KOPT-K1 (cell line): ENCODE results near the gene KCNG4.

Experiments used
- H3K27ac ChIP-seq: fragments of 200-600 bp; sonication (generic); 2 replicates; pipeline ENCODE4 v1.5.1; 2016; ENCODE audit warnings: antibody characterized with exemption, mild to moderate bottlenecking, low read depth, low read length; ENCODE audit not compliant: poor library complexity, severe bottlenecking
- H3K36me3 ChIP-seq: fragments of 200-600 bp; sonication (generic); 2 replicates; pipeline ENCODE4 v1.5.1; 2017; ENCODE audit warnings: antibody characterized with exemption, mild to moderate bottlenecking, low read length, moderate library complexity; ENCODE audit not compliant: insufficient read depth
- H3K9me3 ChIP-seq: fragments of 200-600 bp; sonication (generic); 2 replicates; pipeline ENCODE4 v1.5.1; 2017; ENCODE audit warnings: antibody characterized with exemption, low read length, mild to moderate bottlenecking; ENCODE audit not compliant: insufficient read depth, poor library complexity, severe bottlenecking

The KCNG4 gene

DNA sequence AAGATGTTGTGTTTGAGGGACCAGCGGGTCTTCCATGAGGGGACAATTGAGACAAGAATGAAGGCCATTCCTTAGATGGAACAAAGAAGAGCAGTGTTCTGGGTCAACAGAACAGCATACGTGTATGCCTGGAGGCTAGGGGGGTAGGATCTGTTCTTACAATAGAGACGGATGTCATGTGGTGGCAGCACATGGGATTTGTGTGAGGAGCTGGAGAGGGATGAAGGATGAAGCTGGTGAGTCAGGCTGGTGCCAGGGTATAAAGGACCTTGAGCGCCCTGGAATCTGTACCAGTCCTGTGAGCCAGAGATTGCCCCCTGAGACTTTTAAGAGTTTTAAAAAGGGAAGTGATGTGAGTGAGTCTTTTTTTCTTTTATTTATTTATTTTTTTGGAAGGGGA, 32.1 kb upstream of the KCNG4 start:
- no peaks in the 10 kb centered on the region for H3K36me3 ChIP-seq
- no peaks in the 10 kb centered on the region for H3K9me3 ChIP-seq
- H3K27ac ChIP-seq, result no peak overlapping the region

DNA sequence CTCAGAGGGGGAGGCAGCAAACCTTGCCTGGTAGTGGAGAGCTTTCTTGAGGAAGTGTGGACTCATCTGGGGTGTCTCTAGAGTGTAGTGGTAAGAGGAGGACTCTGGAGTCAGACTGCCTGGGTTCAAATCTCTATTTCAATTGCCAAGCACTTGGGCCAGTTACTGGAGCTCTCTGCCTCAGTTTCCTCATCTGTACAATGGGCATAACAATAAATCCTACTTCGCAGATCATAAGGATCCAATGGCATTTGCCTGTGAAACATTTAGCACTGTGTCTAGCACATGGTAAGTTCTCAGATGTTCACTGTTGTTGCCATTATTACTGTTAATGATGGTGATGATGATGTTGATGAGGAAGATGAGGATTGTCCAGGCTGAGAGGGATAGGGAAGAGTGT, 31.2 kb upstream of the KCNG4 start:
- H3K36me3 ChIP-seq, result no peaks in the 10 kb centered on the region
- no peak overlapping the region for H3K27ac ChIP-seq
- no peaks in the 10 kb centered on the region for H3K9me3 ChIP-seq

DNA sequence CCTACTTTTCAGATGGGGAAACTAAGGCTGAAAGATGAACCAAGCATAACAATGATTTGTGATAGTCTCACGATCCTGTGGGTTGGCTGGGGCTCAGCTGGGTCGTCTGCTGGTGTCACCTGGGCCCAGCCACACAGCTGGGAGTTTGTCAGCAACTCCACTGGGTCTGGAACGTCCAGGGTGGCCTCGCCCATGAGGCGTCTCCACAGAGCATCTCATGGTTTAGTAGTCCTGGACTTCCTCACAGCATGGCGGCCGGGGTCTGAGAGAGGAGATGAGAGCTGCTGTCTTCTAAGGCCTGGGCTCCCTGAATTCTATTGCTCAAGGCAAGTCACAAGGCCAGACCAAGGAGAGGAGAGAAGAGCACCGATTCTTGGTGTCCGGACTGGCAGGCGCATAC, 30.7 kb upstream of the KCNG4 start:
- no peak overlapping the region for H3K27ac ChIP-seq
- H3K9me3 ChIP-seq, result no peaks in the 10 kb centered on the region
- H3K36me3 ChIP-seq, result no peaks in the 10 kb centered on the region

- Histone ChIP-seq H3K27ac (no peak overlapping the region), H3K36me3 (no peaks in the 10 kb centered on the region), H3K9me3 (no peaks in the 10 kb centered on the region)
Measured at GRCh38 chr16:84270071-84270470, 30.3 kb upstream of the KCNG4 start.

GRCh38 chr16:84268291-84269040, 28.7 kb upstream of the KCNG4 start:
- H3K27ac ChIP-seq, result no peak overlapping the region

GRCh38 chr16:84267380-84267779, 27.6 kb upstream of the KCNG4 start:
- H3K27ac ChIP-seq, result no peak overlapping the region
- no peaks in the 10 kb centered on the region for H3K9me3 ChIP-seq
- H3K36me3 ChIP-seq, result no peaks in the 10 kb centered on the region

More at GRCh38 chr16:84268291-84269040, 28.7 kb upstream of the KCNG4 start:
- Histone ChIP-seq H3K36me3 (no peaks in the 10 kb centered on the region), H3K9me3 (no peaks in the 10 kb centered on the region)

DNA sequence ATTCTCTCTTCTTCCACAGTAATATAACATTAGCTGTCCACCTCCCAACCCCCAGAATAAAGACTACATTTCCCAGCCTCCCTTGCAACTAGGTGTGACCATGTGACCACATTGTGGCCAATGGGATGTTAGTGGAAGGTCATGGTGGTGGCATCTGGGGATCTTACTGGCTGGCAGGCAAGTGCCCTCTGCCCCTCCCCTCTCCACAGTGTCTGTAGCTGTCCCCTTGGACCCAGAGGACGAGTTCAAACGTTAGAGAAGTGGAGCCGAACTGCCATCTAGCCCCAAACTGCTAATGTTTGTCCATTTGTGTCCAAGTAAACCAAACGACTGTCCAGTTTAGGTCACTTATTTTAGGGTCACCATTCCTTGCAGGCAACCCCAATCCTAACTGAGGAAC, 26.6 kb upstream of the KCNG4 start:
- H3K36me3 ChIP-seq, result no peaks in the 10 kb centered on the region
- no peaks in the 10 kb centered on the region for H3K9me3 ChIP-seq
- H3K27ac ChIP-seq, result no peak overlapping the region

- Histone ChIP-seq H3K27ac (no peak overlapping the region), H3K9me3 (peaks cover 6% of the 10 kb centered on the region)
Measured at GRCh38 chr16:84262939-84263338, 23.1 kb upstream of the KCNG4 start.

DNA sequence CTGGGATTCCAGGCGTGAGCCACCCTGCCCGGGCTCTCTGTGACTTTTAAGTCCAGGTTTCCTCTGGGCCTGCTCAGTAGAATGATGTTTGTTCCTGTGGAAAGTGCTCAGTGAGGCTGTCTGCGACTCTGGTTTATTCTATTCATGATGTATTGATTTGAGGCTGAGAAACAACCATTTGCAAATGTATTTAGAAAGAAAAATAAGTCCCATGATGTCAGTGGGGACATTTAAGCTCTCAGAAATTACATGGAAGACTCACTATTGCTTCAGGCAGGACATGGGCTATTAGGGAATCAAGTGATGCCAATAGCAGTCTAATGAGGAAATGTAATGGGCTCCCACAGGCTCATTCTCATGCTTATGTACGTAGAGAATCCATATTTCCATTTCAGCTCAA, 22.2 kb upstream of the KCNG4 start:
- Histone ChIP-seq H3K9me3 (peaks cover 6% of the 10 kb centered on the region), H3K36me3 (no peaks in the 10 kb centered on the region), H3K27ac (no peak overlapping the region)

More at GRCh38 chr16:84262939-84263338, 23.1 kb upstream of the KCNG4 start:
- no peaks in the 10 kb centered on the region for H3K36me3 ChIP-seq

- Histone ChIP-seq H3K9me3 (peaks cover 6% of the 10 kb centered on the region), H3K36me3 (no peaks in the 10 kb centered on the region), H3K27ac (no peak overlapping the region)
Measured at GRCh38 chr16:84260766-84261554, 21.1 kb upstream of the KCNG4 start.

- Histone ChIP-seq H3K9me3 (peaks cover 11% of the 10 kb centered on the region), H3K36me3 (no peaks in the 10 kb centered on the region), H3K27ac (no peak overlapping the region)
Measured at GRCh38 chr16:84259691-84260090, 19.9 kb upstream of the KCNG4 start.

DNA sequence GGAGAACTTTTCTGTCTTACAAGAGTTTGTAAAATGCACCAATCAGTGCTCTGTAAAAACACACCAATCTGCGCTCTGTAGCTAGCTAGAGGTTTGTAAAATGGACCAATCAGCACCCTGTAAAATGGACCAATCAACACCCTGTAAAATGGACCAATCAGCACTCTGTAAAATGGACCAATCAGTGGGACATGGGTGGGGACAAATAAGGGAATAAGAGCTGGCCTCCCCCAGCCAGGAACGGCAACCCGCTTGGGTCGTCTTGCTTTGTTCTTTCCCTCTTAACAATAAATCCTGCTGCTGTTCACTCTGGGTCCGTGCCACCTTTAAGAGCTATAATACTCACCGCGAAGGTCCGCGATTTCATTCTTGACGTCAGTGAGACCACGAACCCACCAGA, 18.5 kb upstream of the KCNG4 start:
- no peaks in the 10 kb centered on the region for H3K36me3 ChIP-seq
- H3K9me3 ChIP-seq, result peaks cover 11% of the 10 kb centered on the region
- no peak overlapping the region for H3K27ac ChIP-seq

GRCh38 chr16:84255050-84255810, 15.4 kb upstream of the KCNG4 start:
- no peaks in the 10 kb centered on the region for H3K36me3 ChIP-seq
- H3K9me3 ChIP-seq, result peaks cover 11% of the 10 kb centered on the region
- H3K27ac ChIP-seq, result no peak overlapping the region

GRCh38 chr16:84254062-84254461, 14.2 kb upstream of the KCNG4 start:
- Histone ChIP-seq H3K9me3 (peaks cover 11% of the 10 kb centered on the region), H3K27ac (no peak overlapping the region)

GRCh38 chr16:84253173-84253572, 13.4 kb upstream of the KCNG4 start:
- no peak overlapping the region for H3K27ac ChIP-seq
- H3K9me3 ChIP-seq, result peaks cover 6% of the 10 kb centered on the region
- H3K36me3 ChIP-seq, result no peaks in the 10 kb centered on the region

More at GRCh38 chr16:84254062-84254461, 14.2 kb upstream of the KCNG4 start:
- H3K36me3 ChIP-seq, result no peaks in the 10 kb centered on the region
